ENCODE measurements around the gene CERS6. TPM values are rescaled to one million over a fixed set of nuclear protein-coding genes. Genes with fewer than 3 reads are reported as not detected.
A peak's percentile ranks its signal among the peaks of the same experiment; 100 is the strongest.

The CERS6 gene
- total and polyA plus RNA-seq, 8 donors: 18.8 to 24.5 (median 22.1) TPM

DNA sequence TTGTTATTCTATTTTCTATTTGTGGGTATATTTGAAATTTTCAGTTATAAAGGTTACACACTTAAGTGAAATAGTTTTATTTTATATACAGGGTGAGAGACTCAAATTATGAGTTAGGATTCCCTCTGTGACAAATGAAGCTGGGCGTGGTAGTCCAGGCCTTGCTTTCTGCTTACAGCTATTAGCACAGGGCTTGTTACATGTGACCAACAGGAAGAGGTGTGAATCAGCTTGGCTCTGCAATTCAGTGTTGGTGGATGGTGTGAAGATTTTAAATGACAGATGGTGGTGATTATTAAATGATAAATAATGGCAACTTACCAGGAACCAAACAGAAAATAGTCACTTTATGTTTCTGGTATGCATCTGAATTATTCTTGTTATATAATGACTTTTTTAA is 282.0 kb downstream of the CERS6 start:
- ATAC-seq: peak; percentile 49
- Histone ChIP-seq H3K4me1 (no peaks in the 10 kb centered on the region), H3K9me3 (no peaks in the 10 kb centered on the region), H3K4me3 (no peak overlapping the region), H3K36me3 (no peaks in the 10 kb centered on the region), H3K27ac (no peak overlapping the region), H3K27me3 (no peaks in the 10 kb centered on the region)
- no peak for DNase-seq
- intact Hi-C loops (cut with DNase I): no loop called here
- TF ChIP-seq CTCF (IDR thresholded peaks at IDR 0.05): no peak

GRCh38 chr2:168740360-168740759 is 284.3 kb downstream of the CERS6 start:
- H3K4me1 ChIP-seq: no peaks in the 10 kb centered on the region
- no peaks in the 10 kb centered on the region for H3K9me3 ChIP-seq
- no peaks in the 10 kb centered on the region for H3K36me3 ChIP-seq
- DNase-seq (no peak), ATAC-seq (no peak)
- no peak for TF ChIP-seq CTCF (IDR thresholded peaks at IDR 0.05)
- no peak overlapping the region for H3K4me3 ChIP-seq
- H3K27me3 ChIP-seq: no peaks in the 10 kb centered on the region
- no peak overlapping the region for H3K27ac ChIP-seq
- intact Hi-C loops (cut with DNase I): no loop called here

GRCh38 chr2:168740788-168741187 is 284.7 kb downstream of the CERS6 start:
- Histone ChIP-seq H3K4me1 (no peaks in the 10 kb centered on the region), H3K9me3 (no peaks in the 10 kb centered on the region), H3K27ac (no peak overlapping the region), H3K27me3 (no peaks in the 10 kb centered on the region), H3K36me3 (no peaks in the 10 kb centered on the region), H3K4me3 (no peak overlapping the region)
- intact Hi-C loops (cut with DNase I): no loop called here
- TF ChIP-seq CTCF (IDR thresholded peaks at IDR 0.05): no peak
- DNase-seq (no peak), ATAC-seq (no peak)

DNA sequence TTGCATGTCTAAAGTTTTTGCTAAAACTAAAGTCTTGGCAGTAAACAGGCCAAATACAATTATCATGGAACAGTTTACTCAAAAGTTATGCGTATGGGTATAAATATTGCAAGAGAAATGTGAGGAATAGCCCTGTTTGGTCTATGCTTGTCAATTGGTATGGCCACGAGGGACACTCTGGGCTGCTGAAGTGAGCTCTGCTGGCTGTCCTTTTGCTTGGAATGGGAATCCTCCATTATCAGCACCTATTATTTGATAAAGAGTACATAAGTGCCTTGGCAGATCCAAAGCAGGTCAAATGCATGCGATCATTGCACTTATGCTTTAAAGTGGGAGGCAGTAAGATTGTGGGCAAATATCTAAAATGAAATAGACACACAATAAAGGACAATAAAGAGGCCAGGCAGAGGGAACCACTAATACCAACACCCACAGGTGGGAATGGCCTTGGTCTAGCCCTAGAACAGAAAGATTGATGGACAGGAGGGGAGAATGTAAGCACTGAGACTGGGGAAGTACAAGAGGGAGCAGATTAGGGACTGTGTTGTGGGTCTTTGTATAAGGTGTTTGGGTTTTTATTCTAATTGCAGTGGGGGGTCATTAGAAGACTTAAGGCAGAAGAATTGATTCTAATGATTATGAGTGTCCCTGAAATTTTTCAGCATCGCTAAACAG is 286.3 kb downstream of the CERS6 start:
- intact Hi-C loops (cut with DNase I): no loop called here
- no peak for ATAC-seq

DNA sequence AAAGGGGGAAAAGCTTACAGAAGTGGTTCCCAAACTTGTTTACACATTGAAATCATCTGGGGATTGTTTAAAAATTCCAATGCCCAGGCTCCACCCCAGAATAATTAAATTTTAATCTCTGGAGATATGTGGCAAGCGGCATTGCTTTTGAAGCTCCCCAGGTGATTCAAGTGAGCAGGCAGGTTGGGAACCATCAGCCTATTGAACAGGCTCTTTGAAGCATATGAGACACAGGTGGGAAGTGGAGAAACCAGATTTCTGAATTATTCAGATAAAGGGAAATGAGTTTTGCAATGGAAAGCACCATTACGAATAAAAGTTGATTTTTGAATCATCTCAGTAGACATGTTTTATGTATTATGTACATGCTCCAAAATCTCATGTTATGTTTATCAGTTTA is 288.8 kb downstream of the CERS6 start:
- H3K4me3 ChIP-seq: no peak overlapping the region
- no peaks in the 10 kb centered on the region for H3K4me1 ChIP-seq
- DNase-seq (no peak), ATAC-seq (no peak)
- no peak for TF ChIP-seq CTCF (IDR thresholded peaks at IDR 0.05)
- H3K9me3 ChIP-seq: no peaks in the 10 kb centered on the region
- no peaks in the 10 kb centered on the region for H3K27me3 ChIP-seq
- H3K27ac ChIP-seq: no peak overlapping the region
- intact Hi-C loops (cut with DNase I): no loop called here
- H3K36me3 ChIP-seq: no peaks in the 10 kb centered on the region

More for the DNA sequence above, 286.3 kb downstream of the CERS6 start:
- Histone ChIP-seq H3K4me1 (no peaks in the 10 kb centered on the region), H3K9me3 (no peaks in the 10 kb centered on the region), H3K4me3 (no peak overlapping the region), H3K36me3 (no peaks in the 10 kb centered on the region), H3K27me3 (no peaks in the 10 kb centered on the region), H3K27ac (no peak overlapping the region)
- no peak for DNase-seq
- no peak for TF ChIP-seq CTCF (IDR thresholded peaks at IDR 0.05)
